ENCODE measurements around the gene RO60.

GRCh38 chr1:193011406-193011805 is 48.0 kb upstream of the RO60 start:
- TF ChIP-seq TAF1 (IDR thresholded peaks at IDR 0.05; ENCODE audit: borderline replicate concordance, low read depth, low read length) (no peak), IRF3 (IDR thresholded peaks at IDR 0.05; ENCODE audit: low read depth, low read length) (no peak), CTCF (IDR thresholded peaks at IDR 0.05) (no peak), POLR2AphosphoS5 (IDR thresholded peaks at IDR 0.05; ENCODE audit: low read depth, low read length) (no peak), TEAD4 (IDR thresholded peaks at IDR 0.05; ENCODE audit: borderline replicate concordance, insufficient read depth) (no peak)
